Measurements from ENCODE around the gene TRPV3.
"Not testable (repeated sequence)": the region's sequence is repeated elsewhere in the genome, so short reads cannot be mapped to it uniquely, and the experiment has no call there.

Gene TRPV3

GRCh38 chr17:3573246-3574100, 15.9 kb upstream of the TRPV3 start:
- DNase-seq: no peak

DNA sequence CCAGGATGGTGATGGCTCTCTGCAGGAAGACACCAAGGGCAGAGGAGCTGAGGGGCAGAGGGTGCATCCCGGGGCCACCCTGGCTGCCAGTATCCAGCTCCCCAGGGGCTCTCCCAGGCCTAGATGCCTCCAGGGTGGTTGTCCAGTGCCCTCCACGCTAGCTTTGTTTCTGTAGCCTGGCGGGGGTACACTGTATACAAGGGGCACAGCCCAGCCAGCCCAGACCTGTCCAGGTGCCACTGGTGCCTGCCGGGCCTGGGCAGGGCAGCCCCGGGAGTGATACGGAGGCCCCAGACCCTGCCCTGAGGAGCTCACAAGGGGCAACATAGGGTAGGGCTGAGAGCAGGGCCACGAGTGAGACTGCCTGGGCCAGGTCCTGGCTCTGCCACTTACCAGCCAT, 14.6 kb upstream of the TRPV3 start:
- DNase-seq: no peak

GRCh38 chr17:3571043-3571900, 13.7 kb upstream of the TRPV3 start:
- DNase-seq: no peak

DNA sequence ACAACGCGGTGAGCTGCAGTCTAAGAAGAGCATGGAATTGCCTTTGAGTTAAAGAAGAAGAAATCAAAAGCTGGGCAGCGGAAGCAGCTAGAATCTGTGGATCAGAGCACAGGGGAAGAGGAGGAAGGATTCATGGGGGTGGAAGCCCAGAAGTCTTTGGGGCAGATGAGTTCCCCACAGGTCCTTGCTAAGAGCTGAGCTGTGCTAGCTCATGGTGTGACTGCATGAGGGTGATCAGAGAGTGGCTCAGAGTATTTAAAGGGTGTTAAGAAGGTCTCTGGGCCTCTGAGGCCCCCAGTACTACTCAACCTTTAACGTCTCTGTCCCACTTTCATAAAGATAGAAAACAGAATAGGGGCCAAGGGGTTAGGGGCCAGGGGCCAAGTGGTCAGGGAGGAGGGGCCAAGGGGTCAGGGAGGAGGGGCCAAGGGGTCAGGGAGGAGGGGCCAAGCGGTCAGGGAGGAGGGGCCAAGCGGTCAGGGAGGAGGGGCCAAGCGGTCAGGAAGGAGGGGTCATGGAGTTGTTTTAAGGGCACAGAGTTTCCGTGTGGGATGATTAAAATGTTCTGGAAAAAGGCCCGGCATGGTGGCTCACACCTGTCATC, 12.0 kb upstream of the TRPV3 start:
- no peak for DNase-seq

GRCh38 chr17:3566551-3566950, 8.9 kb upstream of the TRPV3 start:
- DNase-seq: no peak

DNA sequence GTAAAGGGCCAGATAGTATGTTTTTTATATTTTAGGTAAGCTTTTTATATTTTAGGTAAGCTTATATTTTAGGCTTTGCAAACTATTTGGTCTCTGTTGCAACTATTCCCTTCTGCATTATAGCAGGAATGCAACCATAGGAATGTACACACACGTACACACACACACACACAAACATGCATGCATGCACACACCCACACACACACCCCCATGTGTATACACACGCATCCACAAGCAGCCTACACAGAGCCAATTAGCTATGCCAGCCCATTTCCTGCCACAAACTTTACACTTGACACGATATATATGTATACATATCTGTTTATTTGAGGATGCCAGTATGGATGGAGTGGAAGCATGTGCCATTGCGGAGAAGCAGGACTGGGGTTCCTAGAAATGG, 7.5 kb upstream of the TRPV3 start:
- no peak for DNase-seq

DNA sequence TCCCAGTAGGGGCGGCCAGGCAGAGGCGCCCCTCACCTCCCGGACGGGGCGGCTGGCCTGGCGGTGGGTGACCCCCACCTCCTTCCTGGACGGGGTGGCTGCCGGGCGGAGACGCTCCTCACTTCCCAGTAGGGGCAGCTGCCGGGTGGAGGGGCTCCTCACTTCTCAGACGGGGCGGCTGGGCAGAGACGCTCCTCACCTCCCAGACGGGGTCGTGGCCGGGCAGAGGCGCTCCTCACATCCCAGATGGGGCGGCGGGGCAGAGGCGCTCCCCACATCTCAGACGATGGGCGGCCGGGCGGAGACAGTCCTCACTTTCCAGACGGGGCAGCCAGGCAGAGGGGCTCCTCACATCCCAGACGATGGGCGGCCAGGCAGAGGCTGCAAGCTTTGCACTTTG, 6.6 kb upstream of the TRPV3 start:
- DNase-seq: not testable (repeated sequence)

DNA sequence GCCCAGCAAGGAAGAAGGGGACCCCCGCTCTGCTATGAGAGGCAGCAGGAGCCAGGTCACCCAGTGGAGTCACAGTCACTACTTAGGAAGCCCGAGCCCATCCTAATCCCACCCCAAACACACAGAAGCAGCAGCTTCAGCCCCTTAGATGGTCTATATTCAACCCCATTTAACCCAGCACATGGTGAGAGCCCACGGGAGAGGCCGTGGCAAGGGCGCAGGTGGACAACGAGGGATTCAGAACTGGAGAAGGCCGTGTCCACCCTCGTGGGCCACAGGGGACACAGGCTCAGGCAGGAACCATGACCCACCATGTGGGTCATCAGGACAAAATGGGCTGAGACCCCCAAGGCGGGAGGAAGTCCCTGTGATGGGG, 1.6 kb upstream of the TRPV3 start:
- DNase-seq: no peak

DNA sequence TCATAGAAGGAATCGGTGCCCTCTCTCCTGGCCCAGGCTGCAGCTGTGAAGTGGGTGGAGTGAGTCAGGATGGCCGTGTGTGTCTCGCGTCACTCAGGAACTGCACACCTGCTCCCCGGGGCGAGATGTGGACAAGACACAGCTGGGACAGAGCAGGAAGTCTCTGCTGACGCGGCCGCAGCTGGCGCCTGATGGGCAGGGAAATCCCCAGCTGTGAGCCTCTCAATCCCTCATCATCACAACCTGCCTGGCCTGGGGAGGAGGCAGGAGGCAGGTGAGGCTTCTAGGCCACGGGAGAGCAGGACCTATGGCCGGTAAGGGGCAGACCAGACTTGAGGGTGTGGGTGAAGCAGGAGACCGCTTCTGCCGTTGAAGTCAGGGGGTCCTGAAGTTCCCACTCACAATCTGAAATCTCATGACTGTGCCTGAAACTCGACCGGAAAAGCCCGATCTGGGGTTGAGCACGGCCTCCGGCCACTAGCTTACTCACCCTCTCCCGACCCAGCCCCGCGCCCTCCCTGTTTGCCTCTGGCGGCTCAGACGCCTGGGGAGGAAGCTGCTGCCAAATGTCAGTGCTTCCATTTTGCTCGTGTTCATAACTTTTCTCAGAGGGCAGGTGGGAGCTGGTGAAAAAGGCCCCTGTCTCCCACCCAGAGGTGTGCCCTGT, 1.1 kb upstream of the TRPV3 start:
- peak; percentile 60 for DNase-seq

DNA sequence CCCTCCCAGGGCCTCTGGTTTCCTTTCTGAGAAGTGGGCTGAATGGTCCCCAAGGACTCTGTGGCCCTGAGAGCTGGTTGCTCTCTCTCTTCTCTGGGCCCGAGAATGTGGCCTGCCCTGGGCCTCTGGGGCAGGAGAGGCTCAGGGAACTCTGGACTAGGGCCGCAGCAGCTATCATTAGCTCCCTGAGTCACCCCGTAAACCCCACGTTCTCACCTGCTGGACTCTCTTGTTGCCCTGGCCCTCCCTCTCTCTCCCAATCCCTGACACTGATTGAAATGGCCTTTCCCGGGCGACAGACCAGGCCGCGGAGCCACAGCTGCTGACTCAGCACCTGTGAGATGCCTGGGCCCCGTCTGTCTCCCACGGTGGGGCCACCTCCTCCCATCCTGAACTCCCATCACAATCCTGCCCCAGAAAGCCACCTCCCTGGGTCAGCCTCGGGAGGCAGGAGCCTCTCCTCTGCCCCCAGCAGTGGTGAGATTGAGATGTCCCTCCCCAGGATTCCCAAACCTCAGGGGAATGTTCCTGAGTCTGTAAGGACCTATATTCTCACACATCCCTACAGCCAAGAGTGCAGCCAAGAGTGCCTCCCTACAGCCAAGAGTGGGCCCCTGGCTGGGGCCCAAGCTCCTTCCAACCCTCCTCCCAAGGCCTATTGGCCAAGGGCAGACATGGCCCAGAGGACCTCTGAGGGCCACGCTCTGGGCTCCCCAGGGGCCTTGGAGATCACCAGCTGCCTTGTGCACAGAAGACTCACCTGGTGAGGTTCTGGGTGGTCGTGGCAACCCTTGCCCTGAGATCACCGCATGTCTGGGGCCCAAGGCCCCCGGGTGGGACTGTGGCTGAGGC, 470 bp downstream of the TRPV3 start:
- DNase-seq: no peak

GRCh38 chr17:3556239-3556915, 1.2 kb downstream of the TRPV3 start:
- no peak for DNase-seq

DNA sequence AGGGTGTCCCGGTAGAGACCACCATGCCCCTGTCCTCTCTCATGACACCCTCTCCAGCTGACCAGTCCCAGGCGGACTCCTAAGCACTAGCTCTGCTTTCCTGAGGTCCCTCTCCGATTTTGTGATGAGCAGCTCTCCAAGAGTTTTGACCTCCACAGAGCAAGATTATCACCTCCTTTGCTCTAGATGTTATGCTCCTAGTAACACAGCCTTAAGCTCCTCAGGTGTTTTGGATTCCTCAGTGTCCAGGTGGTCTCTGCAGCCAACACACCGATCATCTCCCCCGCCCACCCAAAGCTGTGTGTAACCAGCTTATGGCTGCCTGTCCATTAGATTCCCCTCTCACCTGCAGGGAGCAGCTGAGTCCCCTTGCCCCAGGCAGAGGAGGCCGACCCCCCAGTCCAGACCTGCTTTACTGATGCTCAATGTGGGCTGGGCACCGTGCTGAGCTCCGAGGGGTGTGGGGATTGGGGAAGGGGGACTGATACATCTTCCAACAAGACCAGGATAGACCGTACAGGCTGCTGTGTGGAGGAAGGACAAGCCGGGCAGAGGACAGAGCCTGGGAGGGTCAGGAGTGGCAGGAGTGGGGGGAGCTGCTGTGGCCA, 2.3 kb downstream of the TRPV3 start:
- no peak for DNase-seq

- no peak for DNase-seq
These were observed 3.2 kb downstream of the TRPV3 start for GRCh38 chr17:3554440-3554839.

- DNase-seq: no peak
These were observed 3.9 kb downstream of the TRPV3 start for GRCh38 chr17:3553419-3554401.

DNA sequence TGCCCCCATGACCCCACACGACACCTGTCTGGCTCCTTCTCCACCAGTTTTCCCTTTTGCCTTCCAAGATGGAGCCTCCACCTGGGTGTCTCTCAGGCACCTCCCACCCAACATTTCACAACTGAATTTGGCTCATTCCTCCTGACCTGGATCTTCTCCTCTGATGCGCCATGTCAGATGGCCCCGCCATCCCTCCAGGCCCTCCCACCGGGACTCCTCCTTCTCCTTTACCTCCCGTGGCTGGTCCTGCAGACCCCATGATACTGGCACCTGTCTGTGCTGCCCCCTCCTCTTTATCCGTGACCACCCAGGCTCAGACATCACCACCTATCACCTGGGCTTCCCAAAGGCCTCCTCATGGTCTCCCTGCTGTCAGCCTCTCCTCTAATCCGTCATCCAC, 4.7 kb downstream of the TRPV3 start:
- no peak for DNase-seq

GRCh38 chr17:3551189-3551588, 6.4 kb downstream of the TRPV3 start:
- DNase-seq: no peak

DNA sequence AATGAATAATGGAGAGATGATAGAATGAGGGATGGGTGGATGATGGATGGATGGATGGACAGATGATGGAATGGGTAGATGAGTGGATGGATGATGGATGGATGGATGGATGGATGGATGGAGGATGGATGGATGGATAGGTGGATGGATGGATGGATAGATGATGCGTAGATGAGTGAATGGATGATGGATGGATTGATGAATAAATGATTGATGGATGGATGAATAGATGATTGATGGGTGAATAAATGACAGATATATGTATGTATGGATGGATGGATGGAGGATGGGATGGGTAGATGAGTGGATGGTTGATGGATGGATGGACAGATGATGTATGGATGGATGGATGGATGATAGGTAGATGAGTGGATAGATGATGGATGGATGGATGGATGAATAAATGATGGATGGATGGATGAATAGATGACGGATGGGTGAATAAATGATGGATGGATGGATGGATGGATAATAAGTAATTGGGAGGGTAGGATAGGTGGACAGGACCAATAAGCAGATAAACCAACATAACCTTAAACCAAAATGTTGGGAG, 7.9 kb downstream of the TRPV3 start:
- no peak for DNase-seq

- DNase-seq: no peak
These were observed 10.0 kb downstream of the TRPV3 start for GRCh38 chr17:3547628-3548027.

GRCh38 chr17:3546997-3547396, 10.6 kb downstream of the TRPV3 start:
- DNase-seq: no peak

- DNase-seq: no peak
These were observed 11.1 kb downstream of the TRPV3 start for GRCh38 chr17:3546521-3546920.

Measured in activated CD4-positive, alpha-beta T cell treated with anti-CD3 and anti-CD28 coated beads, Interleukin-2, Interleukin-6, amounts not matched to agents 100 ng/mL and 50 ng/mL, durations not matched to agents 16 hours and 8 hours (primary cell).